GM10266 (cell line): ENCODE measurements around the gene TMEM91.
"Not testable (repeated sequence)": the region's sequence is repeated elsewhere in the genome, so short reads cannot be mapped to it uniquely, and the experiment has no call there.

Source experiments
- DNase-seq: peaks from one replicate; pipeline ENCODE4 v3.0.0; 2012; ENCODE audit errors: extremely low spot score
- CTCF ChIP-seq: IDR thresholded peaks from 2 replicates; pipeline ENCODE4 v1.5.1; 2012; ENCODE audit warnings: mild to moderate bottlenecking, low read depth; ENCODE audit not compliant: control insufficient read depth, insufficient read depth; ENCODE audit errors: missing control alignments

The TMEM91 gene

GRCh38 chr19:41367848-41368301 lies 8.5 kb upstream of the TMEM91 start:
- no peak for TF ChIP-seq CTCF
- DNase-seq: no peak

GRCh38 chr19:41369769-41370168 lies 6.6 kb upstream of the TMEM91 start:
- DNase-seq: no peak
- TF ChIP-seq CTCF: no peak

GRCh38 chr19:41371119-41371518 lies 5.2 kb upstream of the TMEM91 start:
- not testable (repeated sequence) for DNase-seq

GRCh38 chr19:41371541-41371940 lies 4.8 kb upstream of the TMEM91 start:
- no peak for DNase-seq
- no peak for TF ChIP-seq CTCF

- TF ChIP-seq CTCF: no peak
- DNase-seq: no peak
These were observed 3.8 kb upstream of the TMEM91 start for GRCh38 chr19:41372501-41372900.

- no peak for TF ChIP-seq CTCF
- DNase-seq: no peak
These were observed 2.3 kb upstream of the TMEM91 start for GRCh38 chr19:41373993-41374392.

- DNase-seq: no peak
- no peak for TF ChIP-seq CTCF
These were observed 649 bp downstream of the TMEM91 start for GRCh38 chr19:41376998-41377365.

GRCh38 chr19:41377977-41378709 lies 1.8 kb downstream of the TMEM91 start:
- DNase-seq: peak; percentile 69
- peak; percentile 44 for TF ChIP-seq CTCF

GRCh38 chr19:41381536-41381935 lies 5.2 kb downstream of the TMEM91 start:
- DNase-seq: not testable (repeated sequence)
